ENCODE results near the gene MBOAT2. TPM values are rescaled to one million over a fixed set of nuclear protein-coding genes. Genes with fewer than 3 reads are reported as not detected.

Gene MBOAT2
- polyA plus RNA-seq, 1 experiment: 18.1 TPM

DNA sequence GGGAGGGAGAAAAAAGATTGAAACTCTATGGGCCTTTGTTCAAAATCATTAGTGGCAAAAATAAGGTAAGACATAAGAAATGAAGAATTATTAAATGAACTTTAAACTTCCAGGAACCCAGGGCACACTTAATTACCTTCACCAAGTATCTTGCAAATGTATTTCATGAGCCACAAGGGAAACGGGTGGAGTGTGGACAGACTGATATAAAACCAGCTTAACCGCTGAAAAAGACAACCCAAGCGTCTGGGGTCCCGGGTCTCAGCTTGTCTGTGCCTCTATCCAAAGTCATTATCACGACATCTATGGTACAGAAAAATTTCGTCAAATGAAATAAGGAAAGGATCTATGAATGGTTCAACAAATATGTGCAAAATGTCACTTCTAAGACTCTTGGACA lies 13.9 kb upstream of the MBOAT2 start:
- Histone ChIP-seq H3K27me3 (ENCODE audit: control insufficient read depth, insufficient read depth, low read length) (no peaks in the 10 kb centered on the region), H3K4me3 (ENCODE audit: low read depth, low read length) (no peak overlapping the region), H3K36me3 (ENCODE audit: control insufficient read depth, insufficient read depth, low read length) (no peaks in the 10 kb centered on the region)
- POLR2A ChIA-PET: no interaction called here
- TF ChIP-seq, protein P1, sequence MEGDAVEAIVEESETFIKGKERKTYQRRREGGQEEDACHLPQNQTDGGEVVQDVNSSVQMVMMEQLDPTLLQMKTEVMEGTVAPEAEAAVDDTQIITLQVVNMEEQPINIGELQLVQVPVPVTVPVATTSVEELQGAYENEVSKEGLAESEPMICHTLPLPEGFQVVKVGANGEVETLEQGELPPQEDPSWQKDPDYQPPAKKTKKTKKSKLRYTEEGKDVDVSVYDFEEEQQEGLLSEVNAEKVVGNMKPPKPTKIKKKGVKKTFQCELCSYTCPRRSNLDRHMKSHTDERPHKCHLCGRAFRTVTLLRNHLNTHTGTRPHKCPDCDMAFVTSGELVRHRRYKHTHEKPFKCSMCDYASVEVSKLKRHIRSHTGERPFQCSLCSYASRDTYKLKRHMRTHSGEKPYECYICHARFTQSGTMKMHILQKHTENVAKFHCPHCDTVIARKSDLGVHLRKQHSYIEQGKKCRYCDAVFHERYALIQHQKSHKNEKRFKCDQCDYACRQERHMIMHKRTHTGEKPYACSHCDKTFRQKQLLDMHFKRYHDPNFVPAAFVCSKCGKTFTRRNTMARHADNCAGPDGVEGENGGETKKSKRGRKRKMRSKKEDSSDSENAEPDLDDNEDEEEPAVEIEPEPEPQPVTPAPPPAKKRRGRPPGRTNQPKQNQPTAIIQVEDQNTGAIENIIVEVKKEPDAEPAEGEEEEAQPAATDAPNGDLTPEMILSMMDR (IDR thresholded peaks at IDR 0.05; ENCODE audit: insufficient read depth, low read depth, low read length): no peak
- CTCF ChIA-PET: interaction anchor here (1.5 kb wide), 1 partner anchor 12 kb away, joined by 4 read pairs; no protein-coding TSS in a partner anchor
- DNase-seq (ENCODE audit: low read depth): no peak

DNA sequence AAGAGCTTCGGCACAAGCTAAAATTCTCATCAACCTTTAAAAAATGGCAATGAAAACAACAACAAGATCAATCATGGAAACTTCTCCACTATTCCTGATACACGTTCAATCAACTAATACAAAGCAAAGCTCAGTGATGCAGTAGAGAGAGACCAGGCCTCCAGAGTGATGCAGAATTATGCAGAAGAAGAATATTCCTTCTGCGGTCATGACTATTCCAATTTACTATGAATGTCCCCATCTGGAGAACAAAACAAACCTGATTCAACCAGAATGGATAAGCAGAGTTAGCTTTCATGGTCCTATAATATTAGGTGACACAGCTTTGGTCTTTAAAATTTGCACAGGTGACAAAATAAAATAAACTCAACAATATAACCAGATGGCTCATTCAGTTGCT lies 12.5 kb upstream of the MBOAT2 start:
- no peak for DNase-seq (ENCODE audit: low read depth)
- ChIA-PET POLR2A (no interaction called here), CTCF (interaction anchor here (1.5 kb wide), 1 partner anchor 11 kb away, joined by 4 read pairs; no protein-coding TSS in a partner anchor)
- Histone ChIP-seq H3K36me3 (ENCODE audit: control insufficient read depth, insufficient read depth, low read length) (no peaks in the 10 kb centered on the region), H3K4me3 (ENCODE audit: low read depth, low read length) (no peak overlapping the region), H3K27me3 (ENCODE audit: control insufficient read depth, insufficient read depth, low read length) (no peaks in the 10 kb centered on the region)
- TF ChIP-seq, protein P1 (IDR thresholded peaks at IDR 0.05; ENCODE audit: insufficient read depth, low read depth, low read length): no peak

DNA sequence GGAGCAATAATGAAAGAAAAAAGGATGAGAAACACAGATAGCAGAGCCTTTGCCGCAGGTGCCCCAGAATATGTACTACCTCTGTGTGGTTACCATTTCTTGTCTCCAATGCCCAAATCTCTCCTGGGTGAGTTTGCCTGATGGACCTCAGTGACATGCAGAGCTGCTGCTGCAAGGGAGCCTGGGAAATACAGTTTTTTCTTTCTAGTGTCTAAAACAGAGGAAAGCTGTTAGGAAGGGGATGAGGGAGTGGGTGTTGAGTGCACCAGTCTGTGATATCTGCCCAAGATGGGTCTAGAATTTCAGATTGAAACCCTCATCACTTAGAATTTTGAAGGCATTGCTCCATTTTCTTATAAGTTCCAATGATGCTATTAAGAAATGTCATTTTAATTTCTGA lies 9.9 kb upstream of the MBOAT2 start:
- no peaks in the 10 kb centered on the region for H3K36me3 ChIP-seq (ENCODE audit: control insufficient read depth, insufficient read depth, low read length)

DNA sequence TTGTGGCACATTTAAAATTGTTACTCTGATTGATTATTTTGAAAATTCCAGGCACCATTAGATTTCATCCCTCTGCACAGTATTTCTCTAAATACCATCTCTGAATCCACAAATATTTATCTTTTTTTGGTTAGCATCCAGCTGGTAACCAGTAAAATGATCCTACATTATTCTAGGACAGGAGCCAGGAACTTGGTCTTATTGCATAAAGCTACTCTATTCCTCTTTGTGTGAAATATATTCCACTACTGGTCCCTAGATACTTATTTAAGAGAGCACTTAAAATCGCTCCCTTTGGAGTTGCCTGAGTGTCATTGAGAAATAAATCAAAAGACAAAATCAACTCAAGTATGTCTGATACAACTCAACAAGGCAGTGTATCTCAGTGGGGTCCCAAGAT lies 7.4 kb upstream of the MBOAT2 start:
- CTCF ChIA-PET: no interaction called here
- DNase-seq (ENCODE audit: low read depth): no peak
- Histone ChIP-seq H3K36me3 (ENCODE audit: control insufficient read depth, insufficient read depth, low read length) (no peaks in the 10 kb centered on the region), H3K27me3 (ENCODE audit: control insufficient read depth, insufficient read depth, low read length) (no peaks in the 10 kb centered on the region), H3K4me3 (ENCODE audit: low read depth, low read length) (no peak overlapping the region)
- POLR2A ChIA-PET: no interaction called here
- TF ChIP-seq, protein P1 (IDR thresholded peaks at IDR 0.05; ENCODE audit: insufficient read depth, low read depth, low read length): no peak

More for the DNA sequence above, 9.9 kb upstream of the MBOAT2 start:
- ChIA-PET POLR2A (no interaction called here), CTCF (no interaction called here)
- Histone ChIP-seq H3K4me3 (ENCODE audit: low read depth, low read length) (no peak overlapping the region), H3K27me3 (ENCODE audit: control insufficient read depth, insufficient read depth, low read length) (no peaks in the 10 kb centered on the region)
- TF ChIP-seq, protein P1 (IDR thresholded peaks at IDR 0.05; ENCODE audit: insufficient read depth, low read depth, low read length): no peak
- DNase-seq (ENCODE audit: low read depth): no peak

DNA sequence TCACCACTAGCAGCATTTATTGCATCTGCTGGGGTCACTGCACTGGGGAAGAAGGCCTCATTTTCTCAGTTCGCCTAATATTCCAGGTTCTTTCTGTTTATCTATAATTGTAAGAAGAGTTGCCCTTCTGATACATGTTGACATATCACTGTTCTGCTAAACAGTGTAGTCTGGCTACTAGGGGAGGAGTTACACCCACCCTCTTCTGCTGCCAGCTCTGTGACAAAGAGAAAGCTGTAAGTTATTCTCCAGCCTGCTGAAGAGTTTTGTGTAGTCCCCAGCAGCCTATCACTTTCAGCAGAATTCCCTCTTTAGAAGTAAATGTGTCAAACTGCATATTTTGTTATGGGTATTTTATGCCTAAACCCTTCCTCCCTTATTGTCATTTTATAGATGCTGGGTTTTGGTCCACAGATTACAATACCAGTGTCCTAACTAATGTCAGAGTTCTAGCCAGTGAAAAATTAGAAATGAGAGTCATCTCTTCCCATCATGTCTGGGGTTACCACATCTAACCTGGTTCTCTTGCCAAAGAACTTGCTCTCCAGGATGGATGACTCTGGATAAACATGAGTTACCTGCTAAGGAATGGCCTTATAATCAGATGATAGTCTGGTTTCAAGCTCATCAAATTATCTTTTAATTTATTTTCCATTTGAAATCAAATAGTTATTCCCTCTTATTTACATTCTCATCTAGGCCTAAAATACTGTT lies 5.6 kb upstream of the MBOAT2 start:
- TF ChIP-seq, protein P1 (IDR thresholded peaks at IDR 0.05; ENCODE audit: insufficient read depth, low read depth, low read length): no peak
- Histone ChIP-seq H3K36me3 (ENCODE audit: control insufficient read depth, insufficient read depth, low read length) (no peaks in the 10 kb centered on the region), H3K27me3 (ENCODE audit: control insufficient read depth, insufficient read depth, low read length) (no peaks in the 10 kb centered on the region), H3K4me3 (ENCODE audit: low read depth, low read length) (no peak overlapping the region)
- no peak for DNase-seq (ENCODE audit: low read depth)
- ChIA-PET CTCF (no interaction called here), POLR2A (no interaction called here)
